Gastroesophageal sphincter (tissue), 4 donors: ENCODE data around the gene PRSS16. TPM values are rescaled to one million over a fixed set of nuclear protein-coding genes. Genes with fewer than 3 reads are reported as not detected.
A peak's percentile ranks its signal among the peaks of the same experiment; 100 is the strongest.

ENCODE experiments used
- ATAC-seq: fragments of 150-250 bp; one replicate; pipeline ENCODE4 v1.9.1; 2016; ENCODE audit warnings: mild to moderate bottlenecking, moderate library complexity
- H3K27ac ChIP-seq, 4 donors: fragments of 200-600 bp; sonication (generic) in 3 of 4; 1 replicate in 3 of 4; 2 replicates in 1 of 4; pipeline ENCODE4 v1.5.1; 2016 to 2019
- H3K27me3 ChIP-seq: fragments of 200-600 bp; sonication (generic); one replicate; pipeline ENCODE4 v1.5.1; 2019
- H3K36me3 ChIP-seq, 2 donors: fragments of 200-600 bp; sonication (generic); one replicate each; pipeline ENCODE4 v1.5.1; 2019; ENCODE audit warnings: control low read depth in 1 of 2
- H3K4me1 ChIP-seq, 3 donors: fragments of 200-600 bp; sonication (generic); 1 replicate in 2 of 3; 2 replicates in 1 of 3; pipeline ENCODE4 v1.5.1; 2016 to 2019; ENCODE audit warnings: control low read depth in 2 of 3
- H3K4me3 ChIP-seq, 2 donors: fragments of 200-600 bp; sonication (generic); one replicate each; pipeline ENCODE4 v1.5.1; 2019; ENCODE audit warnings: mild to moderate bottlenecking in 1 of 2, moderate library complexity in 1 of 2
- H3K9me3 ChIP-seq, 3 donors: fragments of 200-600 bp; sonication (generic); one replicate each; pipeline ENCODE4 v1.5.1; 2017 to 2019; ENCODE audit warnings: control low read depth in 2 of 3
- CTCF ChIP-seq, 4 experiments: fragments of 200-600 bp in 2 of 4; fragments of 450-650 bp in 2 of 4; sonication (generic) in 1 of 4; IDR thresholded peaks; one replicate each; pipeline ENCODE4 v1.5.1; 2017 to 2019; ENCODE audit warnings: antibody characterized with exemption in 4 of 4, mild to moderate bottlenecking in 2 of 4, moderate library complexity in 2 of 4
- EP300 ChIP-seq: sonication (generic); formaldehyde crosslinking; IDR thresholded peaks from one replicate; pipeline ENCODE4 v1.6.1; 2017; ENCODE audit warnings: antibody characterized with exemption, mild to moderate bottlenecking
- POLR2A ChIP-seq, 2 donors: fragments of 450-650 bp; IDR thresholded peaks; one replicate each; pipeline ENCODE4 v1.6.1; 2017; ENCODE audit warnings: antibody characterized with exemption in 2 of 2, mild to moderate bottlenecking in 2 of 2, moderate library complexity in 1 of 2
- POLR2AphosphoS5 ChIP-seq: sonication (generic); formaldehyde crosslinking; IDR thresholded peaks from one replicate; pipeline ENCODE4 v1.6.1; 2017; ENCODE audit warnings: antibody characterized with exemption
- WGBS, 2 donors: methylation state at CpG; one replicate each; pipeline ENCODE4 v1.1.5; 2018; ENCODE audit warnings: low coverage in 1 of 2; 5-methylcytosine and 5-hydroxymethylcytosine counted together
- total RNA-seq, 4 donors: library from RNA; depleted of rRNA; stranded (reverse); fragments of >200 nt; gene quantifications; one replicate each; pipeline ENCODE4 v1.1.0, GENCODE V29; 2016

The PRSS16 gene
- total RNA-seq, 4 donors from 2014 or later, result 2.3 TPM; not detected in 3

GRCh38 chr6:27250277-27251111 is 3.0 kb downstream of the PRSS16 start:
- Histone ChIP-seq H3K4me1 (peaks cover 0 to 14% (median 5%) of the 10 kb centered on the region in 3 donors), H3K9me3 (no peaks in the 10 kb centered on the region), H3K36me3 (no peaks in the 10 kb centered on the region), H3K27me3 (peaks cover 96% of the 10 kb centered on the region), H3K27ac (no peak overlapping the region), H3K4me3 (peak overlapping the region; percentile 24 to 54)
- 6 to 9% methylated on average over 10 to 15 of the region's 35 CpGs for WGBS, 2 donors
- no peak for ATAC-seq
- TF ChIP-seq POLR2AphosphoS5 (no peak), CTCF (IDR thresholded peaks at IDR 0.05) (no peak), POLR2A (IDR thresholded peaks at IDR 0.05) (no peak), EP300 (no peak)

GRCh38 chr6:27251112-27251605 is 3.7 kb downstream of the PRSS16 start:
- 3% methylated on average over 12 of the region's 32 CpGs; no CpG with 5 or more reads in 1 of the 2 donors for WGBS, 2 donors
- H3K27ac ChIP-seq, result peak overlapping the region in 1 of 4 donors; percentile 22

GRCh38 chr6:27251606-27252251 is 4.2 kb downstream of the PRSS16 start:
- WGBS, 2 donors, result 0% methylated on average over 1 of the region's 46 CpGs
- peak in 1 of 4 experiments; percentile 27 for TF ChIP-seq CTCF (IDR thresholded peaks at IDR 0.05)
- no peak for TF ChIP-seq EP300
- no peak for TF ChIP-seq POLR2AphosphoS5
- Histone ChIP-seq H3K4me1 (peaks cover 0 to 14% (median 5%) of the 10 kb centered on the region in 3 donors), H3K27ac (peak overlapping the region in 1 of 4 donors; percentile 22), H3K4me3 (peak overlapping the region; percentile 24 to 54), H3K9me3 (no peaks in the 10 kb centered on the region), H3K27me3 (peaks cover 90% of the 10 kb centered on the region), H3K36me3 (no peaks in the 10 kb centered on the region)
- peak; percentile 60 for ATAC-seq

More at GRCh38 chr6:27251112-27251605, 3.7 kb downstream of the PRSS16 start:
- peak overlapping the region; percentile 24 to 54 for H3K4me3 ChIP-seq
- TF ChIP-seq CTCF (IDR thresholded peaks at IDR 0.05) (no peak), EP300 (no peak), POLR2AphosphoS5 (no peak), POLR2A (IDR thresholded peaks at IDR 0.05) (no peak)
- H3K9me3 ChIP-seq, result no peaks in the 10 kb centered on the region
- peak; percentile 60 for ATAC-seq
- no peaks in the 10 kb centered on the region for H3K36me3 ChIP-seq
- H3K27me3 ChIP-seq, result peaks cover 94% of the 10 kb centered on the region
- H3K4me1 ChIP-seq, result peaks cover 0 to 14% (median 5%) of the 10 kb centered on the region in 3 donors

- Histone ChIP-seq H3K27ac (no peak overlapping the region), H3K4me1 (peaks cover 0 to 14% (median 5%) of the 10 kb centered on the region in 3 donors), H3K4me3 (no peak overlapping the region), H3K27me3 (peaks cover 93% of the 10 kb centered on the region), H3K36me3 (no peaks in the 10 kb centered on the region), H3K9me3 (no peaks in the 10 kb centered on the region)
- no peak for TF ChIP-seq POLR2AphosphoS5
- TF ChIP-seq CTCF (IDR thresholded peaks at IDR 0.05), result no peak
- no peak for TF ChIP-seq POLR2A (IDR thresholded peaks at IDR 0.05)
- TF ChIP-seq EP300, result no peak
- 57% methylated on average over 1 of the region's 3 CpGs; no CpG with 5 or more reads in 1 of the 2 donors for WGBS, 2 donors
- ATAC-seq, result no peak
Observed at GRCh38 chr6:27254566-27254965, 7.1 kb downstream of the PRSS16 start.
